Endothelial cell of umbilical vein (primary cell): Measurements from ENCODE around the gene HDAC9. TPM values are rescaled to one million over a fixed set of nuclear protein-coding genes. Genes with fewer than 3 reads are reported as not detected.

Source experiments
- BruUV-seq: library from RNA; stranded (reverse); fragments of 400-500 nt; replicated peaks from 2 replicates; lab custom pipeline; 2021; lab: Mats Ljungman, UMichigan
- CTCF ChIA-PET: fragments of 300-600, 350-600 bp; sonication (Branson Sonifier 250); formaldehyde crosslinking; loops from one replicate; lab custom pipeline; 2021; ENCODE audit warnings: antibody characterized with exemption, inconsistent platforms; lab: Charles Lee
- POLR2A ChIA-PET: fragments of 300-600, 350-600 bp; sonication (Branson Sonifier 250); formaldehyde crosslinking; loops from one replicate; lab custom pipeline; 2021; ENCODE audit warnings: antibody characterized with exemption, inconsistent platforms; lab: Charles Lee
- DNase-seq: peaks from one replicate; pipeline ENCODE4 v3.0.0-alpha.2; 2011; ENCODE audit warnings: low read depth, low spot score
- FAIRE-seq: peaks from 2 replicates; lab custom pipeline; 2011; peaks lifted over from hg19 to GRCh38; lab: Jason Lieb, UNC
- H2AFZ ChIP-seq: 2 replicates; pipeline ENCODE4 v1.6.0; 2012; ENCODE audit warnings: low read depth, low read length, control low read depth, inconsistent platforms
- H3K27ac ChIP-seq: 2 replicates; pipeline ENCODE4 v1.5.1; 2011; ENCODE audit warnings: low read depth, mild to moderate bottlenecking, control low read depth, low read length, moderate library complexity; ENCODE audit not compliant: insufficient read depth
- H3K27me3 ChIP-seq, 2 experiments: 2 replicates each; pipeline versions ENCODE4 v1.6.0 to v1.6.1; 2011; ENCODE audit warnings: low read length in 2 of 2, mixed read lengths in 1 of 2; ENCODE audit not compliant: control insufficient read depth in 2 of 2, insufficient read depth in 2 of 2
- H3K36me3 ChIP-seq, 2 experiments: 2 replicates in 1 of 2; 3 replicates in 1 of 2; pipeline ENCODE4 v1.5.1; 2011; ENCODE audit warnings: low read length in 2 of 2, mild to moderate bottlenecking in 1 of 2, moderate library complexity in 1 of 2; ENCODE audit not compliant: control insufficient read depth in 2 of 2, insufficient read depth in 2 of 2; ENCODE audit errors: extremely low read depth in 1 of 2
- H3K4me1 ChIP-seq: 3 replicates; pipeline ENCODE4 v1.5.1; 2011; ENCODE audit warnings: mild to moderate bottlenecking, low read length; ENCODE audit not compliant: control insufficient read depth, insufficient read depth; ENCODE audit errors: extremely low read depth
- H3K4me2 ChIP-seq: 2 replicates; pipeline ENCODE4 v1.6.1; 2011; ENCODE audit warnings: low read length, control low read depth, mixed read lengths; ENCODE audit not compliant: insufficient read depth
- H3K4me3 ChIP-seq, 3 experiments: fragments of 200-600 bp in 1 of 3; sonication (generic), shearing (Covaris generic) in 1 of 3; replicated peaks in 1 of 3; 2 replicates each; pipeline ENCODE4 v1.5.1; 2011 to 2016; ENCODE audit warnings: control low read depth in 3 of 3, low read length in 3 of 3, mild to moderate bottlenecking in 2 of 3, inconsistent platforms in 1 of 3, low read depth in 1 of 3, moderate library complexity in 1 of 3; ENCODE audit not compliant: insufficient read depth in 1 of 3
- H3K79me2 ChIP-seq: 2 replicates; pipeline ENCODE4 v1.6.0; 2012; ENCODE audit warnings: low read length, inconsistent platforms; ENCODE audit not compliant: control insufficient read depth, insufficient read depth
- H3K9ac ChIP-seq: replicated peaks from 2 replicates; pipeline ENCODE3; 2011; ENCODE audit warnings: low read length, control low read depth; ENCODE audit not compliant: insufficient read depth; ENCODE audit errors: extremely low read depth
- H3K9me1 ChIP-seq: replicated peaks from 3 replicates; pipeline ENCODE4 v1.6.0; 2011; ENCODE audit warnings: mild to moderate bottlenecking, low read length; ENCODE audit not compliant: control insufficient read depth, insufficient read depth; ENCODE audit errors: extremely low read depth
- H3K9me3 ChIP-seq: replicated peaks from 2 replicates; pipeline ENCODE4 v1.5.1; 2012; ENCODE audit warnings: low read length, inconsistent platforms; ENCODE audit not compliant: control insufficient read depth, insufficient read depth
- H4K20me1 ChIP-seq: replicated peaks from 2 replicates; pipeline ENCODE3; 2011; ENCODE audit warnings: mild to moderate bottlenecking, low read length; ENCODE audit not compliant: control insufficient read depth, insufficient read depth; ENCODE audit errors: extremely low read depth
- EZH2 ChIP-seq: IDR thresholded peaks from 2 replicates; pipeline ENCODE4 v1.6.1; 2012; ENCODE audit warnings: borderline replicate concordance, low read depth, mild to moderate bottlenecking, moderate library complexity, low read length, inconsistent platforms; ENCODE audit not compliant: severe bottlenecking
- FOS ChIP-seq: IDR thresholded peaks from 2 replicates; pipeline ENCODE4 v1.6.1; 2011; ENCODE audit warnings: mild to moderate bottlenecking, low read length, moderate library complexity, borderline replicate concordance; ENCODE audit not compliant: insufficient read depth
- GATA2 ChIP-seq: IDR thresholded peaks from 2 replicates; pipeline ENCODE4 v1.7.0; 2011; ENCODE audit warnings: low read depth, mild to moderate bottlenecking, moderate library complexity, mixed read lengths, low read length; ENCODE audit not compliant: insufficient read length, insufficient read depth
- JUN ChIP-seq: IDR thresholded peaks from 2 replicates; pipeline ENCODE4 v1.6.1; 2011; ENCODE audit warnings: borderline replicate concordance, low read depth; ENCODE audit not compliant: insufficient read length, insufficient read depth
- MYC ChIP-seq: IDR thresholded peaks from one replicate; pipeline ENCODE4 v1.6.1; 2011; ENCODE audit warnings: mild to moderate bottlenecking, low read depth, low read length
- POLR2A ChIP-seq: IDR thresholded peaks from 2 replicates; pipeline ENCODE4 v1.6.1; 2012; ENCODE audit warnings: low read depth, mild to moderate bottlenecking, control low read depth, low read length
- POLR2AphosphoS5 ChIP-seq: IDR thresholded peaks from 2 replicates; pipeline ENCODE4 v1.6.1; 2012; ENCODE audit warnings: low read depth, mild to moderate bottlenecking, control low read depth, low read length, moderate library complexity; ENCODE audit not compliant: insufficient read depth
- dilution Hi-C: fragments of 300-500 bp; cut with MboI; formaldehyde crosslinking; loops from one replicate; pipeline ENCODE4 v1.15.0; 2019; ENCODE audit warnings: low sequenced_read_pairs; ENCODE audit not compliant: extremely low pct_ligation_motif_present
- intact Hi-C: fragments of 100-400 bp; cut with micrococcal nuclease; formaldehyde crosslinking; loops from one replicate; pipeline ENCODE4 v1.10.0; 2022
- polyA plus RNA-seq, 4 experiments: library from polyadenylated mRNA; depleted of rRNA in 3 of 4; stranded (reverse) in 3 of 4; unstranded in 1 of 4; fragments of >200 nt; gene quantifications; 2 replicates each; pipeline versions ENCODE4 v1.2.1 to v1.2.3, GENCODE V29; 2011 to 2012; ENCODE audit warnings: missing spikeins in 1 of 4
- total RNA-seq: library from RNA; stranded (reverse); gene quantifications from 2 replicates; pipeline ENCODE4 v1.2.3, GENCODE V29; 2021
- TF ChIP-seq, protein P1 (sequence below), 2 donors: IDR thresholded peaks; 1 replicate in 1 of 2; 2 replicates in 1 of 2; pipeline ENCODE4 v1.5.1; 2011; ENCODE audit warnings: low read length in 2 of 2, mild to moderate bottlenecking in 2 of 2, moderate library complexity in 2 of 2, control low read depth in 1 of 2, inconsistent platforms in 1 of 2, low read depth in 1 of 2; ENCODE audit not compliant: insufficient read depth in 1 of 2; ENCODE audit errors: extremely low read depth in 1 of 2
- TF ChIP-seq, protein P2 (sequence below): IDR thresholded peaks from 2 replicates; pipeline ENCODE4 v1.6.1; 2011; ENCODE audit not compliant: insufficient read depth, insufficient read length

Gene HDAC9
- total and polyA plus RNA-seq, 2 donors (not counting 3 experiments of a cell fraction or from before 2014, with no cell fraction given) = 1.8 to 11.6 TPM

DNA sequence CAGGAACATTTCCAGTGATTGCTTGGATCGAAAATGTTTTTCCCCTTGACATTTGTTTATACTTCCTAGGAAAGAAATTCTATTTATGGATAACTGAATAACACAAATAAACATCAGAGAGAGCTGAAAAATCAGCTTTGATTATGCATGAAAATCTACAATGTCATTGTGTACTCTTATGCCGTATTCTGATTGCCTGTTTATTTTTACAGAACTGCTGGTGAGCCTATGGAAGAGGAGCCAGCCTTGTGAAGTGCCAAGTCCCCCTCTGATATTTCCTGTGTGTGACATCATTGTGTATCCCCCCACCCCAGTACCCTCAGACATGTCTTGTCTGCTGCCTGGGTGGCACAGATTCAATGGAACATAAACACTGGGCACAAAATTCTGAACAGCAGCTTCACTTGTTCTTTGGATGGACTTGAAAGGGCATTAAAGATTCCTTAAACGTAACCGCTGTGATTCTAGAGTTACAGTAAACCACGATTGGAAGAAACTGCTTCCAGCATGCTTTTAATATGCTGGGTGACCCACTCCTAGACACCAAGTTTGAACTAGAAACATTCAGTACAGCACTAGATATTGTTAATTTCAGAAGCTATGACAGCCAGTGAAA, 500.4 kb downstream of the HDAC9 start:
- Histone ChIP-seq H2AFZ (no peak overlapping the region), H3K9me3 (no peaks in the 10 kb centered on the region), H3K4me1 (no peaks in the 10 kb centered on the region), H3K27ac (no peak overlapping the region), H3K9me1 (no peaks in the 10 kb centered on the region), H4K20me1 (no peaks in the 10 kb centered on the region), H3K79me2 (no peaks in the 10 kb centered on the region), H3K9ac (no peak overlapping the region), H3K4me3 (no peak overlapping the region), H3K27me3 (no peaks in the 10 kb centered on the region), H3K36me3 (no peaks in the 10 kb centered on the region), H3K4me2 (no peak overlapping the region)
- no TSS peak for BruUV-seq
- no peak for TF ChIP-seq MYC
- DNase-seq (no peak), FAIRE-seq (no peak)
- intact Hi-C loops = no loop called here
- ChIA-PET CTCF (interaction anchor here (1.3 kb wide), 1 partner anchor 16 kb away, joined by 3 read pairs; no protein-coding TSS in a partner anchor), POLR2A (no interaction called here)
- dilution Hi-C loops = no loop called here

DNA sequence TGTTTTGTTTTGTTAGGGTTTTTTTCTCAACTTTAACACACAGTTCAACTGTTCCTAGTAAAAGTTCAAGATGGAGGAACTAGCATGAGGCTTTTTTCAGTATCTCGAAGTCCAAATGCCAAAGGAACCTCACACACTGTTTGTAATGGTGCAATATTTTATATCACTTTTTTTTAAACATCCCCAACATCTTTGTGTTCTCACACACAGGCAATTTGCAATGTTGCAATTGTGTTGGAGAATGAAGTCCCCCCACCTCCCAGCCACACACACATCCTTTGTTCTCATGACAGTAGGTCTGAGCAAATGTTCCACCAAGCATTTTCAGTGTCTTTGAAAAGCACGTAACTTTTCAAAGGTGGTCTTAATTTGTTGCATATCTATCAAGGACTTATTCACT, 501.0 kb downstream of the HDAC9 start:
- intact Hi-C loops = no loop called here
- TF ChIP-seq EZH2 = no peak
- TF ChIP-seq MYC = no peak
- no peak for TF ChIP-seq POLR2A
- TF ChIP-seq POLR2AphosphoS5 = no peak
- TF ChIP-seq JUN = no peak
- no peak for TF ChIP-seq FOS
- TF ChIP-seq, protein P1, sequence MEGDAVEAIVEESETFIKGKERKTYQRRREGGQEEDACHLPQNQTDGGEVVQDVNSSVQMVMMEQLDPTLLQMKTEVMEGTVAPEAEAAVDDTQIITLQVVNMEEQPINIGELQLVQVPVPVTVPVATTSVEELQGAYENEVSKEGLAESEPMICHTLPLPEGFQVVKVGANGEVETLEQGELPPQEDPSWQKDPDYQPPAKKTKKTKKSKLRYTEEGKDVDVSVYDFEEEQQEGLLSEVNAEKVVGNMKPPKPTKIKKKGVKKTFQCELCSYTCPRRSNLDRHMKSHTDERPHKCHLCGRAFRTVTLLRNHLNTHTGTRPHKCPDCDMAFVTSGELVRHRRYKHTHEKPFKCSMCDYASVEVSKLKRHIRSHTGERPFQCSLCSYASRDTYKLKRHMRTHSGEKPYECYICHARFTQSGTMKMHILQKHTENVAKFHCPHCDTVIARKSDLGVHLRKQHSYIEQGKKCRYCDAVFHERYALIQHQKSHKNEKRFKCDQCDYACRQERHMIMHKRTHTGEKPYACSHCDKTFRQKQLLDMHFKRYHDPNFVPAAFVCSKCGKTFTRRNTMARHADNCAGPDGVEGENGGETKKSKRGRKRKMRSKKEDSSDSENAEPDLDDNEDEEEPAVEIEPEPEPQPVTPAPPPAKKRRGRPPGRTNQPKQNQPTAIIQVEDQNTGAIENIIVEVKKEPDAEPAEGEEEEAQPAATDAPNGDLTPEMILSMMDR (IDR thresholded peaks at IDR 0.05; ENCODE audit: extremely low read depth in 1 of 2, insufficient read depth in 1 of 2, low read depth in 1 of 2, low read length in 2 of 2) = no peak
- no peak for TF ChIP-seq GATA2
- TF ChIP-seq, protein P2, sequence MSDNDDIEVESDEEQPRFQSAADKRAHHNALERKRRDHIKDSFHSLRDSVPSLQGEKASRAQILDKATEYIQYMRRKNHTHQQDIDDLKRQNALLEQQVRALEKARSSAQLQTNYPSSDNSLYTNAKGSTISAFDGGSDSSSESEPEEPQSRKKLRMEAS = no peak
- FAIRE-seq (no peak), DNase-seq (no peak)
- ChIA-PET CTCF (no interaction called here), POLR2A (no interaction called here)
- Histone ChIP-seq H3K4me3 (no peak overlapping the region), H3K9me3 (no peaks in the 10 kb centered on the region), H3K4me1 (no peaks in the 10 kb centered on the region), H3K9ac (no peak overlapping the region), H3K79me2 (no peaks in the 10 kb centered on the region), H2AFZ (no peak overlapping the region), H3K36me3 (no peaks in the 10 kb centered on the region), H3K4me2 (no peak overlapping the region), H3K9me1 (no peaks in the 10 kb centered on the region), H3K27ac (no peak overlapping the region), H4K20me1 (no peaks in the 10 kb centered on the region), H3K27me3 (no peaks in the 10 kb centered on the region)
- dilution Hi-C loops = no loop called here
- no TSS peak for BruUV-seq
